ENCODE measurements around the gene LZTR1.

- TF ChIP-seq CTCF (IDR thresholded peaks at IDR 0.05) (no peak), POLR2A (IDR thresholded peaks at IDR 0.05) (no peak)
Observed at GRCh38 chr22:20992456-20993303, 10.6 kb downstream of the LZTR1 start.
